Thyroid gland (tissue), 4 donors: ENCODE results near the gene U2SURP. TPM values are rescaled to one million over a fixed set of nuclear protein-coding genes. Genes with fewer than 3 reads are reported as not detected.
"Not testable (repeated sequence)": the region's sequence is repeated elsewhere in the genome, so short reads cannot be mapped to it uniquely, and the experiment has no call there.

ENCODE experiments used
- DNase-seq, 2 donors: peaks; one replicate each; pipeline ENCODE4 v3.0.0-alpha.2; 2019
- H3K27ac ChIP-seq, 3 donors: fragments of 200-600 bp; sonication (generic); 1 replicate in 2 of 3; 2 replicates in 1 of 3; pipeline ENCODE4 v1.5.1; 2016 to 2019; ENCODE audit warnings: mild to moderate bottlenecking in 1 of 3, moderate library complexity in 1 of 3
- H3K27me3 ChIP-seq: fragments of 200-600 bp; sonication (generic); one replicate; pipeline ENCODE4 v1.5.1; 2019
- H3K36me3 ChIP-seq, 2 donors: fragments of 200-600 bp; sonication (generic); one replicate each; pipeline ENCODE4 v1.5.1; 2016 to 2019
- H3K4me1 ChIP-seq, 2 donors: fragments of 200-600 bp; sonication (generic); one replicate each; pipeline ENCODE4 v1.5.1; 2017 to 2019
- H3K4me3 ChIP-seq, 3 donors: fragments of 200-600 bp; sonication (generic); replicated peaks in 1 of 3; 1 replicate in 2 of 3; 2 replicates in 1 of 3; pipeline ENCODE4 v1.5.1; 2016; ENCODE audit warnings: mild to moderate bottlenecking in 1 of 3
- H3K9me3 ChIP-seq: fragments of 200-600 bp; sonication (generic); one replicate; pipeline ENCODE4 v1.5.1; 2017
- CTCF ChIP-seq, 6 experiments: fragments of 200-600 bp in 3 of 6; fragments of 450-650 bp in 3 of 6; sonication (generic) in 3 of 6; IDR thresholded peaks; one replicate each; pipeline ENCODE4 v1.5.1; 2016 to 2019; ENCODE audit warnings: antibody characterized with exemption in 6 of 6, mild to moderate bottlenecking in 2 of 6, inconsistent platforms in 1 of 6, moderate library complexity in 1 of 6
- POLR2A ChIP-seq, 2 donors: fragments of 450-650 bp; IDR thresholded peaks; one replicate each; pipeline ENCODE4 v1.6.1; 2017; ENCODE audit warnings: antibody characterized with exemption in 2 of 2, mild to moderate bottlenecking in 2 of 2, moderate library complexity in 1 of 2
- WGBS, 2 donors: methylation state at CpG; one replicate each; pipeline ENCODE4 v1.1.5; 2017; 5-methylcytosine and 5-hydroxymethylcytosine counted together
- intact Hi-C: fragments of 100-400 bp; cut with DNase I; formaldehyde crosslinking; loops from one replicate; pipeline ENCODE4 v1.15.1; 2023
- total RNA-seq, 4 donors: library from RNA; depleted of rRNA; stranded (reverse); fragments of >200 nt; gene quantifications; one replicate each; pipeline ENCODE4 v1.2.3, GENCODE V29; 2016

The U2SURP gene
- total RNA-seq, 4 donors from 2014 or later = 87.8 to 144 (median 102) TPM

DNA sequence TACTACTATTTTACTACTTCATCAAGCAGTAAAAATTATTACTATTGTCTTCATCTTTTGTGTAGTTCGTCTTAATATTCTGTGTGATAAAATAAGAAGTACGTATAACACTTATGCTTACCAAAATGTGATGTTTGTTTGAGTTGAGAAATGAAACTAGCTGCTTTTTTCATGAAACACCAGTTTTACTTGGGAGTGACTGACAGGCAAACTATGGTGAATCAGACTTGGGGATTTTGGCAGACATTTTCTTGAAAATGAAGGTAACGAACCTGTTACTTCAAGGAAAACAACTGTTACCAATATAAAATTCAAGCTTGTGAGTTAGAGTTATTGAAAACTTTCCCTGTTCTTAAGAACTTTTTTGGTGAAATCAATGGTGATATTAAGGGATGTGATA is 10.3 kb downstream of the U2SURP start:
- no peaks in the 10 kb centered on the region for H3K27me3 ChIP-seq
- H3K9me3 ChIP-seq = no peaks in the 10 kb centered on the region
- 89 to 92% methylated on average over 3 of the region's 3 CpGs for WGBS, 2 donors
- no peak for DNase-seq
- peaks cover 0 to 9% of the 10 kb centered on the region in 2 donors for H3K36me3 ChIP-seq
- no peak overlapping the region for H3K4me3 ChIP-seq
- no peak for TF ChIP-seq CTCF (IDR thresholded peaks at IDR 0.05)
- no peak for TF ChIP-seq POLR2A (IDR thresholded peaks at IDR 0.05)
- intact Hi-C loops = no loop called here
- H3K27ac ChIP-seq = no peak overlapping the region
- H3K4me1 ChIP-seq = no peaks in the 10 kb centered on the region

DNA sequence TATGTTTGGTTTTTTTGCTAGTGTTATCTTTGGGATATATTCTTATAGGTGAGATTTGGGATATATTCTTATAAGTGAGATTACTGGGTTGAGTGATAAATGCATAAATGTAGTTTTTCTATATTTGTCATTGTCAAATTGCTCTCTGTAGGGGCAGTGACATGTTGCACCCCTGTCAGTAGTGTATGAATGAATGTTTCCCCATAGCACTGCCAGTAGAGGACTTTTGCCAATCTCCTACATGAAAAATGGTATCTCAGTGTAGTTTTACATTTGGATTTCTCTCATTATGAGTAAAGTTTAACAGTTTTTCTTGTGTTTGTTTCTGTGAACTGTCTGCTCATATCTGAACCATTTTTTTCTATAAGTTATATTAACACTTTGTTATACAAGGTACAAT is 13.6 kb downstream of the U2SURP start:
- intact Hi-C loops = no loop called here
- Histone ChIP-seq H3K9me3 (no peaks in the 10 kb centered on the region), H3K4me1 (no peaks in the 10 kb centered on the region), H3K4me3 (no peak overlapping the region), H3K27ac (no peak overlapping the region), H3K27me3 (no peaks in the 10 kb centered on the region), H3K36me3 (peaks cover 6 to 24% of the 10 kb centered on the region in 2 donors)
- no peak for TF ChIP-seq CTCF (IDR thresholded peaks at IDR 0.05)
- no peak for TF ChIP-seq POLR2A (IDR thresholded peaks at IDR 0.05)
- no peak for DNase-seq

- intact Hi-C loops = no loop called here
- no peak overlapping the region for H3K27ac ChIP-seq
- peaks cover 17 to 36% of the 10 kb centered on the region in 2 donors for H3K36me3 ChIP-seq
- no peaks in the 10 kb centered on the region for H3K4me1 ChIP-seq
- no peak overlapping the region for H3K4me3 ChIP-seq
- TF ChIP-seq CTCF (IDR thresholded peaks at IDR 0.05) = peak in 4 of 6 experiments; percentile 21 to 54 (median 38)
- no peak for TF ChIP-seq POLR2A (IDR thresholded peaks at IDR 0.05)
- no peaks in the 10 kb centered on the region for H3K27me3 ChIP-seq
- DNase-seq = no peak
- 91 to 94% methylated on average over 3 of the region's 3 CpGs for WGBS, 2 donors
- no peaks in the 10 kb centered on the region for H3K9me3 ChIP-seq
Measured at GRCh38 chr3:143016321-143016972, 15.1 kb downstream of the U2SURP start.

GRCh38 chr3:143024351-143024960 is 23.1 kb downstream of the U2SURP start:
- no peak for TF ChIP-seq POLR2A (IDR thresholded peaks at IDR 0.05)
- no peak for TF ChIP-seq CTCF (IDR thresholded peaks at IDR 0.05)
- Histone ChIP-seq H3K4me3 (no peak overlapping the region), H3K27me3 (no peaks in the 10 kb centered on the region), H3K36me3 (peaks cover 58% of the 10 kb centered on the region in 2 donors), H3K4me1 (no peaks in the 10 kb centered on the region), H3K9me3 (no peaks in the 10 kb centered on the region), H3K27ac (no peak overlapping the region)
- DNase-seq = no peak
- intact Hi-C loops = no loop called here
- WGBS, 2 donors = 96 to 98% methylated on average over 4 of the region's 4 CpGs

- Histone ChIP-seq H3K9me3 (no peaks in the 10 kb centered on the region), H3K4me3 (no peak overlapping the region), H3K27me3 (no peaks in the 10 kb centered on the region), H3K36me3 (peaks cover 18 to 28% of the 10 kb centered on the region in 2 donors), H3K4me1 (no peaks in the 10 kb centered on the region), H3K27ac (no peak overlapping the region)
- WGBS, 2 donors = 74 to 81% methylated on average over 2 of the region's 2 CpGs
- no peak for DNase-seq
- TF ChIP-seq CTCF (IDR thresholded peaks at IDR 0.05) (no peak), POLR2A (IDR thresholded peaks at IDR 0.05) (no peak)
- intact Hi-C loops = no loop called here
Measured at GRCh38 chr3:143031327-143031726, 30.0 kb downstream of the U2SURP start.

DNA sequence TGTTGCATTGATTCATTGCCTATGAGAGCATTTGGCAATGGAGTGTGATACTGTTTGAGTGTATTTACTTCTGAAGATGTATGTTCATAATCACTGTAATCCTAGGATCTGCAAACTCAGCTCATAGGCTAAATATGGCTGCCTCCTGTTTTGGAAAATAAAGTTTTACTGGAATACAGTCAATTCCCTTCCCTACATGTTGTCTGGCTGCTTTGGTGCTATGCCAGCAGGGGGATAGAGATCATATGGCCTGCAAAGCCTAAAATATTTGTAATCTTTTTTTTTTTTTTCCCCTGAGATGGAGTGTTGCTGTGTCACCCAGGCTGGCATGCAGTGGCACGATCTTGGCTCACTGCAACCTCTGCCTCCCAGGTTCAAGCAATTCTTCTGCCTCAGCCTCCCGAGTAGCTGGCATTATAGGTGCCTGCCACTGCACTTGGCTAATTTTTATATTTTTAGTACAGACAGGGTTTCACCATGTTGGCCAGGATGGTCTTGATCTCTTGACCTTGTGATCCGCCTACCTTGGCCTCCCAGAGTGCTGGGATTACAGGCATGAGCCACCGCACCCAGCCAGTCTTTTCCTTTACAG is 30.5 kb downstream of the U2SURP start:
- H3K27me3 ChIP-seq, DNase-seq, H3K4me3 ChIP-seq, intact Hi-C loops, H3K4me1 ChIP-seq, H3K27ac ChIP-seq, H3K9me3 ChIP-seq: not testable (repeated sequence)
- 96 to 100% methylated on average over 4 of the region's 4 CpGs for WGBS, 2 donors
- H3K36me3 ChIP-seq = peaks cover 18 to 30% of the 10 kb centered on the region in 2 donors
